Endothelial cell of umbilical vein (primary cell): Measurements from ENCODE around the gene CPXM2. TPM values are rescaled to one million over a fixed set of nuclear protein-coding genes. Genes with fewer than 3 reads are reported as not detected.

ENCODE experiments used
- BruUV-seq: library from RNA; stranded (reverse); fragments of 400-500 nt; replicated peaks from 2 replicates; lab custom pipeline; 2021; lab: Mats Ljungman, UMichigan
- CTCF ChIA-PET: fragments of 300-600, 350-600 bp; sonication (Branson Sonifier 250); formaldehyde crosslinking; loops from one replicate; lab custom pipeline; 2021; ENCODE audit warnings: antibody characterized with exemption, inconsistent platforms; lab: Charles Lee
- POLR2A ChIA-PET: fragments of 300-600, 350-600 bp; sonication (Branson Sonifier 250); formaldehyde crosslinking; loops from one replicate; lab custom pipeline; 2021; ENCODE audit warnings: antibody characterized with exemption, inconsistent platforms; lab: Charles Lee
- DNase-seq: peaks from one replicate; pipeline ENCODE4 v3.0.0-alpha.2; 2011; ENCODE audit warnings: low read depth, low spot score
- FAIRE-seq: peaks from 2 replicates; lab custom pipeline; 2011; peaks lifted over from hg19 to GRCh38; lab: Jason Lieb, UNC
- H2AFZ ChIP-seq: 2 replicates; pipeline ENCODE4 v1.6.0; 2012; ENCODE audit warnings: low read depth, low read length, control low read depth, inconsistent platforms
- H3K27ac ChIP-seq: 2 replicates; pipeline ENCODE4 v1.5.1; 2011; ENCODE audit warnings: low read depth, mild to moderate bottlenecking, control low read depth, low read length, moderate library complexity; ENCODE audit not compliant: insufficient read depth
- H3K27me3 ChIP-seq, 2 experiments: 2 replicates each; pipeline versions ENCODE4 v1.6.0 to v1.6.1; 2011; ENCODE audit warnings: low read length in 2 of 2, mixed read lengths in 1 of 2; ENCODE audit not compliant: control insufficient read depth in 2 of 2, insufficient read depth in 2 of 2
- H3K36me3 ChIP-seq, 2 experiments: 2 replicates in 1 of 2; 3 replicates in 1 of 2; pipeline ENCODE4 v1.5.1; 2011; ENCODE audit warnings: low read length in 2 of 2, mild to moderate bottlenecking in 1 of 2, moderate library complexity in 1 of 2; ENCODE audit not compliant: control insufficient read depth in 2 of 2, insufficient read depth in 2 of 2; ENCODE audit errors: extremely low read depth in 1 of 2
- H3K4me1 ChIP-seq: 3 replicates; pipeline ENCODE4 v1.5.1; 2011; ENCODE audit warnings: mild to moderate bottlenecking, low read length; ENCODE audit not compliant: control insufficient read depth, insufficient read depth; ENCODE audit errors: extremely low read depth
- H3K4me2 ChIP-seq: 2 replicates; pipeline ENCODE4 v1.6.1; 2011; ENCODE audit warnings: low read length, control low read depth, mixed read lengths; ENCODE audit not compliant: insufficient read depth
- H3K4me3 ChIP-seq, 3 experiments: fragments of 200-600 bp in 1 of 3; sonication (generic), shearing (Covaris generic) in 1 of 3; replicated peaks in 1 of 3; 2 replicates each; pipeline ENCODE4 v1.5.1; 2011 to 2016; ENCODE audit warnings: control low read depth in 3 of 3, low read length in 3 of 3, mild to moderate bottlenecking in 2 of 3, inconsistent platforms in 1 of 3, low read depth in 1 of 3, moderate library complexity in 1 of 3; ENCODE audit not compliant: insufficient read depth in 1 of 3
- H3K79me2 ChIP-seq: 2 replicates; pipeline ENCODE4 v1.6.0; 2012; ENCODE audit warnings: low read length, inconsistent platforms; ENCODE audit not compliant: control insufficient read depth, insufficient read depth
- H3K9ac ChIP-seq: replicated peaks from 2 replicates; pipeline ENCODE3; 2011; ENCODE audit warnings: low read length, control low read depth; ENCODE audit not compliant: insufficient read depth; ENCODE audit errors: extremely low read depth
- H3K9me1 ChIP-seq: replicated peaks from 3 replicates; pipeline ENCODE4 v1.6.0; 2011; ENCODE audit warnings: mild to moderate bottlenecking, low read length; ENCODE audit not compliant: control insufficient read depth, insufficient read depth; ENCODE audit errors: extremely low read depth
- H3K9me3 ChIP-seq: replicated peaks from 2 replicates; pipeline ENCODE4 v1.5.1; 2012; ENCODE audit warnings: low read length, inconsistent platforms; ENCODE audit not compliant: control insufficient read depth, insufficient read depth
- H4K20me1 ChIP-seq: replicated peaks from 2 replicates; pipeline ENCODE3; 2011; ENCODE audit warnings: mild to moderate bottlenecking, low read length; ENCODE audit not compliant: control insufficient read depth, insufficient read depth; ENCODE audit errors: extremely low read depth
- EZH2 ChIP-seq: IDR thresholded peaks from 2 replicates; pipeline ENCODE4 v1.6.1; 2012; ENCODE audit warnings: borderline replicate concordance, low read depth, mild to moderate bottlenecking, moderate library complexity, low read length, inconsistent platforms; ENCODE audit not compliant: severe bottlenecking
- FOS ChIP-seq: IDR thresholded peaks from 2 replicates; pipeline ENCODE4 v1.6.1; 2011; ENCODE audit warnings: mild to moderate bottlenecking, low read length, moderate library complexity, borderline replicate concordance; ENCODE audit not compliant: insufficient read depth
- GATA2 ChIP-seq: IDR thresholded peaks from 2 replicates; pipeline ENCODE4 v1.7.0; 2011; ENCODE audit warnings: low read depth, mild to moderate bottlenecking, moderate library complexity, mixed read lengths, low read length; ENCODE audit not compliant: insufficient read length, insufficient read depth
- JUN ChIP-seq: IDR thresholded peaks from 2 replicates; pipeline ENCODE4 v1.6.1; 2011; ENCODE audit warnings: borderline replicate concordance, low read depth; ENCODE audit not compliant: insufficient read length, insufficient read depth
- MYC ChIP-seq: IDR thresholded peaks from one replicate; pipeline ENCODE4 v1.6.1; 2011; ENCODE audit warnings: mild to moderate bottlenecking, low read depth, low read length
- POLR2A ChIP-seq: IDR thresholded peaks from 2 replicates; pipeline ENCODE4 v1.6.1; 2012; ENCODE audit warnings: low read depth, mild to moderate bottlenecking, control low read depth, low read length
- POLR2AphosphoS5 ChIP-seq: IDR thresholded peaks from 2 replicates; pipeline ENCODE4 v1.6.1; 2012; ENCODE audit warnings: low read depth, mild to moderate bottlenecking, control low read depth, low read length, moderate library complexity; ENCODE audit not compliant: insufficient read depth
- dilution Hi-C: fragments of 300-500 bp; cut with MboI; formaldehyde crosslinking; loops from one replicate; pipeline ENCODE4 v1.15.0; 2019; ENCODE audit warnings: low sequenced_read_pairs; ENCODE audit not compliant: extremely low pct_ligation_motif_present
- intact Hi-C: fragments of 100-400 bp; cut with micrococcal nuclease; formaldehyde crosslinking; loops from one replicate; pipeline ENCODE4 v1.10.0; 2022
- polyA plus RNA-seq, 4 experiments: library from polyadenylated mRNA; depleted of rRNA in 3 of 4; stranded (reverse) in 3 of 4; unstranded in 1 of 4; fragments of >200 nt; gene quantifications; 2 replicates each; pipeline versions ENCODE4 v1.2.1 to v1.2.3, GENCODE V29; 2011 to 2012; ENCODE audit warnings: missing spikeins in 1 of 4
- total RNA-seq: library from RNA; stranded (reverse); gene quantifications from 2 replicates; pipeline ENCODE4 v1.2.3, GENCODE V29; 2021
- TF ChIP-seq, protein P1 (sequence below): IDR thresholded peaks from 2 replicates; pipeline ENCODE4 v1.6.1; 2011; ENCODE audit not compliant: insufficient read depth, insufficient read length
- TF ChIP-seq, protein P2 (sequence below), 2 donors: IDR thresholded peaks; 1 replicate in 1 of 2; 2 replicates in 1 of 2; pipeline ENCODE4 v1.5.1; 2011; ENCODE audit warnings: low read length in 2 of 2, mild to moderate bottlenecking in 2 of 2, moderate library complexity in 2 of 2, control low read depth in 1 of 2, inconsistent platforms in 1 of 2, low read depth in 1 of 2; ENCODE audit not compliant: insufficient read depth in 1 of 2; ENCODE audit errors: extremely low read depth in 1 of 2

Gene CPXM2
- total and polyA plus RNA-seq, 2 donors (not counting 3 experiments of a cell fraction or from before 2014, with no cell fraction given) = 1.8 to 2.7 TPM

DNA sequence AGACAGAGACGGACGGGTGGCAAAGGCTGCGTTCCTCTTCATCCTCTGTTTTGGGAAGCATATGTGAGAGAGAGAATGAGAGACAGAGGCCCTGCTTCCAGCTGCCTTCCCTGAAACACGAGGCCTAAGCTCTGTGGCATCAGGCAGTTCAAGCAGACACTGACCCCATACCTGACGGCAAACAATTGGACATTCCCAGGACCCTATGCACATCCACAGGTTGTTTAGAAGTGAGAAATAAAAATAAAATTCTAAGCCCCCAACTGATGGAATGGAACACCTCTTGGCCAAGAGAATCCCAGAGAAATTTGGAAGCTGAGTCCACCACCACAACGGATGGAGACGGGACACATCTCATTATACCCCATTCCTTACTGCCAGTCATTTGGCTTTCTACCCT, 105.3 kb downstream of the CPXM2 start:
- intact Hi-C loops (no loop called here), dilution Hi-C loops (no loop called here)
- FAIRE-seq = no peak
- no peak overlapping the region for H3K4me3 ChIP-seq
- no peaks in the 10 kb centered on the region for H3K36me3 ChIP-seq
- no peaks in the 10 kb centered on the region for H4K20me1 ChIP-seq
- POLR2A ChIA-PET = no interaction called here
- BruUV-seq = no TSS peak
- H3K27me3 ChIP-seq = no peaks in the 10 kb centered on the region
- no peaks in the 10 kb centered on the region for H3K4me1 ChIP-seq
- H3K9ac ChIP-seq = no peak overlapping the region
- H3K9me1 ChIP-seq = no peaks in the 10 kb centered on the region
- no peaks in the 10 kb centered on the region for H3K79me2 ChIP-seq
- no peak overlapping the region for H3K4me2 ChIP-seq
- H2AFZ ChIP-seq = no peak overlapping the region
- H3K9me3 ChIP-seq = no peaks in the 10 kb centered on the region
- CTCF ChIA-PET = no interaction called here
- no peak for DNase-seq
- TF ChIP-seq, protein P1, sequence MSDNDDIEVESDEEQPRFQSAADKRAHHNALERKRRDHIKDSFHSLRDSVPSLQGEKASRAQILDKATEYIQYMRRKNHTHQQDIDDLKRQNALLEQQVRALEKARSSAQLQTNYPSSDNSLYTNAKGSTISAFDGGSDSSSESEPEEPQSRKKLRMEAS = no peak
- TF ChIP-seq, protein P2, sequence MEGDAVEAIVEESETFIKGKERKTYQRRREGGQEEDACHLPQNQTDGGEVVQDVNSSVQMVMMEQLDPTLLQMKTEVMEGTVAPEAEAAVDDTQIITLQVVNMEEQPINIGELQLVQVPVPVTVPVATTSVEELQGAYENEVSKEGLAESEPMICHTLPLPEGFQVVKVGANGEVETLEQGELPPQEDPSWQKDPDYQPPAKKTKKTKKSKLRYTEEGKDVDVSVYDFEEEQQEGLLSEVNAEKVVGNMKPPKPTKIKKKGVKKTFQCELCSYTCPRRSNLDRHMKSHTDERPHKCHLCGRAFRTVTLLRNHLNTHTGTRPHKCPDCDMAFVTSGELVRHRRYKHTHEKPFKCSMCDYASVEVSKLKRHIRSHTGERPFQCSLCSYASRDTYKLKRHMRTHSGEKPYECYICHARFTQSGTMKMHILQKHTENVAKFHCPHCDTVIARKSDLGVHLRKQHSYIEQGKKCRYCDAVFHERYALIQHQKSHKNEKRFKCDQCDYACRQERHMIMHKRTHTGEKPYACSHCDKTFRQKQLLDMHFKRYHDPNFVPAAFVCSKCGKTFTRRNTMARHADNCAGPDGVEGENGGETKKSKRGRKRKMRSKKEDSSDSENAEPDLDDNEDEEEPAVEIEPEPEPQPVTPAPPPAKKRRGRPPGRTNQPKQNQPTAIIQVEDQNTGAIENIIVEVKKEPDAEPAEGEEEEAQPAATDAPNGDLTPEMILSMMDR (IDR thresholded peaks at IDR 0.05; ENCODE audit: extremely low read depth in 1 of 2, insufficient read depth in 1 of 2, low read depth in 1 of 2, low read length in 2 of 2) = no peak
- TF ChIP-seq GATA2 (no peak), POLR2A (no peak), EZH2 (no peak), FOS (no peak), POLR2AphosphoS5 (no peak), MYC (no peak), JUN (no peak)
- H3K27ac ChIP-seq = no peak overlapping the region
